ENCODE results near the gene LTBP3.
"Not testable (repeated sequence)": the region's sequence is repeated elsewhere in the genome, so short reads cannot be mapped to it uniquely, and the experiment has no call there.

The LTBP3 gene

DNA sequence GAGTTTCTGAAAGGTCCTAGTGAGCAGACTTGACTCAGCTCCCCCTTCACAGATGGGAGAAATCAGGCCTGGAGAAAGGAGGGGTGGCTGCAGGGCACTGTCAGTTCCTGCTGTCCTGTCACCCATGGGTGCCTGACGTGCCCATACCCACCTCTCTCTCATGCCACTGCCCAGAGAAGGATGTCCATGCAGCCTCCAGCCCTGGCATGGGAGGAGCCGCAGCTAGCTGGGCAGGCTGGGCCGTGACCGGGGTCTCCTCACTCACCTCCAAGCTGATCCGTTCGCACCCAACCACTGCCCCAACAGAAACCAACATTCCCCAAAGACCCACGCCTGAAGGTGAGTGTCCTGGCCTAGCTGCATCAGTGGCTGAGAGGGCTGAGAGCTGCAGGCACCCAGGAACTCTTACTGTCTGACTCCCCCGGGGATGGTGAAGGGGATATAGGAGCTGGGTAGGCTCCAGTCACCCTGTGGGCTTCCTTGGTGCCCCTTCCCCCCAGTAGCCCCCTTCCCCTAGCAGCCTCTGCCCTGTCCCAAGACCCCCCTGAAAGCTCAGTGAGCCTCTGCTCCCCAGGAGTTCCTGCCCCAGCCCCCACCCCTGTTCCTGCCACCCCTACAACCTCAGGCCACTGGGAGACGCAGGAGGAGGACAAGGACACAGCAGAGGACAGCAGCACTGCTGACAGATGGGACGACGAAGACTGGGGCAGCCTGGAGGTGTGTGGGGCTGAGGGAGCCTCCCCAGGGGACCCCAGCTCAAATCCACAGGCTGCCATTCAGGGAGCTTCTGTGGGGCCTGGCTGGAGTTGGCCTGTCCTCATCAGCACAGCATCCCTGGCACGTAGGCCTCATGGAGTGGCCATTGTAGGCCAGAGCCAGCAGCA lies 21.5 kb downstream of the LTBP3 start:
- no peak for DNase-seq (ENCODE audit: low read depth)

DNA sequence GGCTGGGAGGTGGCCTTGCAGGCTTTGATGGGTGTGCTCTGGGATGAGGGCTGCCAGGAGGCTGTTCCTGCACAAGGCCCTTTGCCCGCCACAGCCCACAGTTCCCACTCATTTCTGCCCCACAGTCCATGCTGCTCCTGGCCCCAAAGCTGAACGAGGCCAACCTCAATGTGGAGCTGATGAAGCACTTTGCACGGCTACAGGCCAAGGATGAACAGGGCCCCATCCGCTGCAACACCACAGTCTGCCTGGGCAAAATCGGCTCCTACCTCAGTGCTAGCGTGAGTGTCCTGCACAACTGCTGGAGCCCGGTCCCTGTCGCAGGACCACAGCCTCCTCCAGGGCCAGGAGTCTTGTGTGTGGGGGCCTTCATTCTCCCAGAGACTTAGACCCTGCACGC lies 23.1 kb downstream of the LTBP3 start:
- DNase-seq (ENCODE audit: low read depth): no peak

DNA sequence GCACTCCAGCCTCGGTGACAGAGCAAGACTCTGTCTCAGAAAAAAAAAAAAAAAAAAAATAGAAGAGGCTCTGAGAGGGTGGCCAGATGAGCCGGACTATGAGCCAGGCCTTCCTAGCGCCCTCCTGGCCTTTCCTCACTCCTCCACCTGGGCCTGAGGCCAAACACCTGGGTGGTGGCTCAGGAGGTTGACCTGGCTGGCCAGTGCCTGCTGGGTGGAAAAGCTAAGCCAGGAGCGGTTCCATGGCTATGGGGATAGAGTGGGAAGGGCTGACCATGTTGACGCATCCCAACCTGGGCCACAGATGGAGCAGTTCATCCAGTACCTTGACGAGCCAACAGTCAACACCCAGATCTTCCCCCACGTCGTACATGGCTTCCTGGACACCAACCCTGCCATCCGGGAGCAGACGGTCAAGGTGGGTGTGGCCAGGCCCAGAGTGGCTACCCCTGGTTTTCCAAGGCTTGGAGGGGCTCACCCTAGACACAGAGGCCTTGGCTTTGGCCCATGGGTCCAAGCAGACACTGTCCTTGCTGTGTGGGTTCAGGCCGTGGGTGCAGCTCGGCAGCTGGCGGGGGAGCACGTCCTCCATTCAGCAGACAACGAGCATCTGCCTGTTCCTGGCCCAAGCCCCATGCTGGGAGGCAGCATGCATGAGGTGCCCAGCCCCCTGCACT lies 25.6 kb downstream of the LTBP3 start:
- no peak for DNase-seq (ENCODE audit: low read depth)

DNA sequence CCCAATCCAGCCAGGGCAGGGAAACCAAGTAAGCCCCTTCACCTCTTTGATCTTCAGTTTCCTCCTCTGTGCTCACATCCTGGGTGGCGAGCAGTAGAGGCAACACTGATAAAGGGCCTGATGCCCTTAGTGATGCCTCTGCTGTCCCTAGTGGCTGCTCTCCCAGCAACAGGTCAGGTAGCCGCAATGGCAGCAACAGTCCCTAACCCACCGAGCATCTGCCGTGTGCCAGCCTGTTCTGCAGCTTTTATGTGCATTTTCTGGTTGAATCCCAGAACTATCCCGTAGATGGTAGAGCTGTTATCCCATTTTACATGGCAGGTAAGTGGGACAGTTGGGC lies 28.0 kb downstream of the LTBP3 start:
- DNase-seq (ENCODE audit: low read depth): no peak

DNA sequence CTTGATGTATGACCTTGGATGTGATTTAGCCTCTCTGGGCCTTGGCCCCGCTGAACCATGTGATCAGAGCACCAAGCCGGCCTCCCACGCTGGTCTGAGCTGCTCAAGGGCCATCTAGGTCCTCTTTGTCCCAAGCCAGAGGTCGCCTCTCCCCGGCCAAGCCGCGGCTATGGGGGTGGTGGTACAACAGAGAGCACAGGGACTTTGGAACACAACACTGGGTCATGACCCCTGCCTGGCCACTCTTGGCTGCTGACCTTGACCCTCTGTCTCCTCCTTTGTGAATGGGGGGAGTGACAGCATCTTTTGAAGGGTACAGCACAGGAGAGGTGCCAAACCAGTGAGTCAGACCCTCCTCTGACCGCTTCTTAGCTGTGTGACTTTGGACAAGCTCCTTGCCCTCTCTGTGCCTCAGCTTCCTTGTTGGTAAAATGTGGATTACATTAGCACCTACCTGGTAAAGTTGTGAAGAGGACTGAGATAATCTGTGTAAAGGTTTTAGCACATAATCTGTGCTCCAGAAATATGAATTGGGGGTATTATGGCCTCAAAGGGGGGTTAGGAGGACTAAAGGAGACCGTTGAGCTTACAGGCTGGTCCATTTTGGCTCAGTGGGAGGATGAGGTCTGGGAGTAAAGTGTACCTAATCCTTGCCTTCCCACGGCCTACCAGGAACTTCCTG lies 28.5 kb downstream of the LTBP3 start:
- no peak for DNase-seq (ENCODE audit: low read depth)

DNA sequence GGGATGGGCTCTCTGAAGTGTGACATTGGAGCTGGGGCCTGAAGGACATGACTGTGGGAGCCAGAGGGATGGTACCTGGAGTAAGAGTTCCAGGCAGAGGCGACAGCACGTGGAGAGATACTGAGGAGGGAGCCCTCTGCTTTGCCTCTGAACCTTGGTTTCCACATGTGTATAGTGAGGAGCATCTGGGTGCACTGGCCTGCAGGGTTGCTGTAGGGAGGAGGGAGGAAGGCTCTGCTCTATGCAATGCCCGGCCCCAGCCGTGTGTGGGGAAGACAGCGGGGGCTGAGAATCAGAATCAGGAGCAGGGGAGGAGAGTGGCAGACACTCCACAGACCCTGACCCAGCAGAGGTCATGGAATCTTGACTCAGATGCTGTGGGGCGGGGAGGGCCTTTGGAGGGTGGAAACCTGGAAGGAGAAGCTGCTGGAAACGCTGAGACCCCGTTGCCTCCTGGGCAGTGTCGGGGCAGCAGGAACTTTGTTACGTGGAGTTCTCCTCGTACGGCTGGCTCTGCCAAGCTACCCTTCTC lies 29.3 kb downstream of the LTBP3 start:
- DNase-seq (ENCODE audit: low read depth): no peak

DNA sequence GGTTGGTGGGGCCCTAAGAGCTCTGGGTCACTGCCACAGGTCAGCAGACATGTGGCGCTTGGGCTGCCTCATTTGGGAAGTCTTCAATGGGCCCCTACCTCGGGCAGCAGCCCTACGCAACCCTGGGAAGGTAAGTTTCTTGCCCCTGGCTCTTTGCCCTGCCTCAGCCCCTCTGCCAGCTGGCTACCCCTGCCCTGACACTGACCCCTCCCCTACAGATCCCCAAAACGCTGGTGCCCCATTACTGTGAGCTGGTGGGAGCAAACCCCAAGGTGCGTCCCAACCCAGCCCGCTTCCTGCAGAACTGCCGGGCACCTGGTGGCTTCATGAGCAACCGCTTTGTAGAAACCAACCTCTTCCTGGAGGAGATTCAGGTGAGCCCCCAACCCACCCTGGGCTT lies 31.4 kb downstream of the LTBP3 start:
- DNase-seq (ENCODE audit: low read depth): no peak

DNA sequence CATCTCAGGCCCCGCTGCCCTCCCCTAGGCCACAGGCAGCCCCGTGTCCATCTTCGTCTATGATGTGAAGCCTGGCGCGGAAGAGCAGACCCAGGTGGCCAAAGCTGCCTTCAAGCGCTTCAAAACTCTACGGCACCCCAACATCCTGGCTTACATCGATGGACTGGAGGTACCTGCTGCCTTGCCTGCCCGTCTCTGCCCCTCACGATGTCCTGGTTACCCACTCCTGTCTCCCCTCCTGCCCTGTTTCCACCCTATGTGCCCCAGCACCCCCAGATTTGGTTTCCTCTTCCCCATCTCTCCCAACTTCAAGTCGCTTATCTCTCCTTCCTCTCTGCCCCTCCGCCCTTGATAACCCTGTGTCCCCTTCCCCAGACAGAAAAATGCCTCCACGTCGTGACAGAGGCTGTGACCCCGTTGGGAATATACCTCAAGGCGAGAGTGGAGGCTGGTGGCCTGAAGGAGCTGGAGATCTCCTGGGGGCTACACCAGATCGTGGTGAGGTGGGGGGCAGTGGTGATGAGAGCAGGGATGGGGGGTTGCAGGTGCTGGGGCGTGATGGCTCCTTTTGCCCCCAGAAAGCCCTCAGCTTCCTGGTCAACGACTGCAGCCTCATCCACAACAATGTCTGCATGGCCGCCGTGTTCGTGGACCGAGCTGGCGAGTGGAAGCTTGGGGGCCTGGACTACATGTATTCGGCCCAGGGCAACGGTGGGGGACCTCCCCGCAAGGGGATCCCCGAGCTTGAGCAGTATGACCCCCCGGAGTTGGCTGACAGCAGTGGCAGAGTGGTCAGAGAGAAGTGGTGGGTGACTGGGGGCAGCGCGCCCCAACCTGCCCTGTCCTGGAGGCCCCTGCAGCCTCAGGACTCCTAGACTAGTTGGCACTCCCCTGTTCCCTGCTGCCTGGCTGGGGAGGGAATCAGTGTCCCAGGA lies 32.3 kb downstream of the LTBP3 start:
- no peak for DNase-seq (ENCODE audit: low read depth)

DNA sequence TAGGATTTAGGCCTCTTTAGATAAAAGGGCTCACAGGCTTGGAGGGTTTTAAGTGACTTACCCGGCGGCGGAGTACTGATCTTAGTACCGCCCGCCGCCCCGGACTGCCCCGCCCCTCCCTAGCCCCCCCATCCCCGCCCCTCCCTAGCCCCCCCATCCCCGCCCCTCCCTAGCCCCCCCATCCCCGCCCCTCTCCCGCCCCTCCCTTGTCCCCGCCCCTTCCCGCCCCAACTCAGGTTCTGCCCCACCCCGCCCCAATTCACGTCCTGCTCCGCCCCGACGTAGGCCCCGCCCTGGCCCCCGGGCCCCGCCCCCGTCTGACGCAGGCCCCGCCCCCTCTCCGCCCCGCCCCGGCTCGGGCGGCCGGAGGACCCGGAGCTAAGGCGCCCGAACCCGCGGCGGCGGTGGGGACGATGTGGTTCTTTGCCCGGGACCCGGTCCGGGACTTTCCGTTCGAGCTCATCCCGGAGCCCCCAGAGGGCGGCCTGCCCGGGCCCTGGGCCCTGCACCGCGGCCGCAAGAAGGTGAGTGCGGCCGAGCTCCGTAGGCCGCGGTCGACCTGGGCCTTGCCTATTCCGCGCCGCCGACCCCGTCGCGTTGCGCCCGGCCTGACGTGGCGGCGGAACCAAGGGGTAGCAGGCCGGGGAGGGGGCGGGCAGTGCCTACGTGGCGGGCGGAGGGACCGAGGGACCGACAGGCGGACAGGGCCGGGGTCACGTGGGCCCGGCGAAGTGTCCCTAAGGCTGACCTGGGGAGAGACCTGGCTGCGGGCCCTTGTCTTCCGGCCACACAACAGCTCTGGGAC lies 33.2 kb downstream of the LTBP3 start, which contains the start of gene SCYL1:
Gene SCYL1, plus strand, starts transcription at position 343 of the 805 bp plus-strand sequence. Its CDS starts 71 bp downstream, at position 414.
- peak; percentile 75 for DNase-seq (ENCODE audit: low read depth)

DNA sequence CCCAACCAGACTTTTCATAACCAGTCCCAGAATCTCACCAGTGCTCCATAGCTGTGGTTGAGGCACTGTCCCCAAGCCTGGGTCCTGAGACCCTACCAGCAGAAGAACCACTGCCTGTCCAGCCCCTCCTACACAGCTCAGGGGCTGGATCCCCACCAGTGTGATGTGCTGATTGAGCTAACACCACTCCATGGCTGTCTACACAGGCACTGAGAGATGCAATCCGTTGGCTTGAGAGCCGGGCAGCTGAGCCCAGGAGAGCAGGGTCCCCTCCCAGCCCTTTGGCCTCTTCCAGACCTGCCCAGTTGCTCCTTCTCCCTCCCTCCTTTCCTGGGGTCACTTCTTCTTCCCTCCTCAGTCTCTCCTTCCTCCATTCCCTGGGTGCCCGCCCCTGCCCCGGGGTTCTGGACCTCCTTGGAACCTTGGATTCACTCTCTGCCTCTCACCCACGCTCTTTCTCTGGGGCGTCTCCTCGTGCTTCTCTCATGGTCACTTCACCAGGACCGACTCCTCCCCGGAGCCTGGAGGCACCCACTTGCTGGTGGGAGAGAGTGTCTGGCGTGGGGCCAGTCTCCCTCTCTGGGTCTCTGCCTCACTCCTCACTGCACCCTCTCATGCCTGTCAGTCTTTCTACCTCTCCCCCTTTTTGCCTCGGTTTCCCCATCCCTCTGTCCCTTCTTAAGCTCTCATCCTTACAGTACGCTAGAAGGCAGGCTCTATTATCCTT lies 34.0 kb downstream of the LTBP3 start:
- DNase-seq (ENCODE audit: low read depth): no peak

DNA sequence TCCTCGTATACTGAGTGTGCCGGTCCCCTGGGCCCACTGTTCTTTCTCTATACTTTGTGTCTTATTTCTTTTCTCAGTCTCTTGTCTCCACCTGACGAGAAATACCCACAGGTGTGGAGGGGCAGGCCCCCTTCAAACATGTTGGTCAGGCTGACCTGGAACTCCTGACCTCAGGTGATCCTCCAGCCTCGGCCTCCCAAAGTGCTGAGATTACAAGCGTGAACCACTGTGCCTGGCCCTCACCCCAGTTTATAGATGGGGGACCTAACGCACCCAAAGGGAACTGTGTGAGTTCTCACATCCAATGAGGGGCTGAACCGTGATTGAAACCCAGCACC lies 34.6 kb downstream of the LTBP3 start:
- DNase-seq (ENCODE audit: low read depth): not testable (repeated sequence)

DNA sequence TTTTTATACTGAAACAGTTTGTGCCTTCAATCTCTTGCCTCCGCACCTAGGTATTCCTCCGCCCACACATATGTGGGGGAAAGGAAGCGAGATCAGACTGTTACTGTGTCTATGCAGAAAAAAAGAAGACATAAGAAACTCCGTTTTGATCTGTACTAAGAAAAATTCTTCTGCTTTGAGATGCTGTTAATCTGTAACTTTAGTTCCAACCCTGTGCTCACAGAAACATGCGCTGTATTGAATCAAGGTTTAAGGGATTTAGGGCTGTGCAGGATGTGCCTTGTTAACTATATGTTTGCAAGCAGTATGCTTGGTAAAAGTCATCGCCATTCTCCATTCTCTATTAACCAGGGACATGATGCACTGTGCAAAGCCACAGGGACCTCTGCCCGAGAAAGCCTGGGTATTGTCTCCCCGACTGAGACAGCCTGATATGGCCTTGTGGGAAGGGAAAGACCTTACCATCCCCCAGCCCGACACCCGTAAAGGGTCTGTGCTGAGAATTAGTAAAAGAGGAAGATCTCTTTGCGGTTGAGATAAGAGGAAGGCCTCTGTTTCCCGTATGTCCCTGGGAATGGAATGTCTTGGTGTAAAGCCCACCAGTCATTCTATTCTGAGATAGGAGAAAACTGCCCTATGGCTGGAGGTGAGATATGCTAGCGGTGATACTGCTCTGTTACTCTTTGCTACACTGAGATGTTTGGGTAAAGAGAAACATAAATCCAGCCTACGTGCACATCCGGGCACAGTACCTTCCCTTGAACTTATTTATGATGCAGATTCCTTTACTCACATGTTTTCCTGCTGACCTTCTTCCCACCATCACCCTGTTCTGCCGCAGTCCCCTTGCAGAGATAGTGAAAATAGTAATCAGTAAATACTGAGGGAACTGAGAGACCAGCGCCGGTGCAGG lies 35.2 kb downstream of the LTBP3 start:
- not testable (repeated sequence) for DNase-seq (ENCODE audit: low read depth)

DNA sequence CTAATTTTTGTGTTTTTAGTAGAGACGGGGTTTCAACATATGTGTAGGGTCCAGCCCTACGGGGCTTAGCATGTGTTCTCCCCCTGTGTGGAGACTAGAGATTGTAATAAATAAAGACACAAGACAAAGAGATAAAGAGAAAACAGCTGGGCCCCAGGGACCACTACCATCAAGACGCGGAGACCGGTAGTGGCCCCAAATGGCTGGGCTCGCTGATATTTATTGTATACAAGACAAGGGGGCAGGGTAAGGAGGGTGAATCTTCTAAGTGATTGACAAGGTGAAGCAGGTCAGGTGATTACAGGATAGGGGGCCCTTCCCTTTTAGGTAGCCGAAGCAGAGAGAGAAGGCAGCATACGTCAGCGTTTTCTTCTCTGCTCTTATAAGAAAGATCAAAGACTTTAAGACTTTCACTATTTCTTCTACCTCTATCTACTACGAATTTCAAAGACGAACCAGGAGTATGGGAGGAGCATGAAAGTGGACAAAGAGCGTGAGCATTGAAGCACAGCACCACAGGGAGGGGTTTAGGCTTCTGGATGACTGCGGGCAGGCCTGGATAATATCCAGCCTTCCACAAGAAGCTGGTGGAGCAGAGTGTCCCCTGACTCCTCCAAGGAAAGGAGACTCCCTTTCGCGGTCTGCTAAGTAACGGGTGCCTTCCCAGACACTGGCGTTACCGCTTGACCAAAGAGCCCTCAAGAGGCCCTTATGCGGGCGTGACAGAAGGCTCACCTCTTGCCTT lies 36.2 kb downstream of the LTBP3 start:
- DNase-seq (ENCODE audit: low read depth): not testable (repeated sequence)

DNA sequence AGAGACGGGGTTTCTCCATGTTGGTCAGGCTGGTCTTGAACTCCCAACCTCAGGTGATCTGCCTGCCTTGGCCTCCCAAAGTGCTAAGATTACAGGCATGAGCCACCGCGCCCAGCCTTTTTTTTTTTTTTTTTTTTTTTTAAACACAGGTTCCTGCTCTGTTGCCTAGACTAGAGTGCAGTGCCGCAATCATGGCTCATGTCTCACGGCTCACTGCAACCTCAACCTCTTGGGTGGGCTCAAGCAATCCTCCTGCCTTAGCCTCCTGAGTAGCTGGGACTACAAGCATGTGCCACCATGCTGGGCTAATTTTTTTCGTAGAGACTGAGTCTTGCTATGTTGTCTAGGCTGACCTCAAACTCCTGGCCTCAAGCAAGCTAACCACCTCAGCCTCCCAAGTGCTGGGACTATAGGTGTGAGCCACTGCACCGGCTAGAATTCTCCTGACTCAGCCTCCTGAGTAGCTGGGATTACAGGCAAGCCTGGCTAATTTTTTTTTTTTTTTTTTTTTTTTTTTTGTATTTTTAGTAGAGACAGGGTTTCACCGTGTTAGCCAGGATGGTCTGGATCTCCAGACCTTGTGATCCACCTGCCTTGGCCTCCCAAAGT lies 39.1 kb downstream of the LTBP3 start:
- not testable (repeated sequence) for DNase-seq (ENCODE audit: low read depth)

DNA sequence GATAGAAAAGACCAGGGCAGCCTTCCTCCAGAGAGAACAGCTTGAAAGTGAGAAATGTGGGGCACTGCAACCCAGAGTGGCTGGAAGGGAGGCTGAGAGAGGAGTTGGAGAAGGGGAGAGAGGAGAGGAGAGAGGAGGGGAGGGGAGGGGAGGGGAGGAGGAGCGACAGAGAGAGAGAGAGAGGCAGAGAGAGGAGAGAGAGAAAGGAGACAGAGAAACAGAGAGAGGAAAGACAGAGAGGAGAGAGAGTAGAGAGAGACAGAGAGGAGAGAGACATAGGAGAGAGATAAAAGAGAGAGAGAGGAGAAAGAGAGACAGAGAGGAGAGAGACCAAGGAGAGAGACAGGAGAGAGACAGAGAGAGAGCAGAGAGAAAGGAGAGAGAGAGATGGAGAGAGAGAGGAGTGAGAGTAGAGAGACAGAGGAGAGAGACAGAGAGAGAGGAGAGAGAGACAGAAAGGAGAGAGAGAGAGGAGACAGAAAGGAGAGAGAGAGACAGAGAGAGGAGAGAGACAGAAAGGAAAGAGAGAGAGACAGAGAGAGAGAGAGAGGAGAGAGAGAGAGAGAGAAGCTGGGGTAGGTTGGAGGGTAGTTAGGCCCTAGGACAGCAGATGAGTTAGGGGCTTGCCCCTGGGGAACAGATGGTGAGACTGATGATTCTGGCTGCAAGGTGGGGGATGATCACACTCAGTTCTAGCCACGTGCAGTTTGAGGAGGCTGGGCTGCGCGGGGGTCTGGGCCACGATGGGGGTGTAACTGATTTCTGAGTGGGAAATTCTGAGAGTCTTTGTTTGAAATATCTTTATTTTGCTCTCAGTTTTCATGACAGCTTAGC lies 41.8 kb downstream of the LTBP3 start:
- DNase-seq (ENCODE audit: low read depth): no peak

DNA sequence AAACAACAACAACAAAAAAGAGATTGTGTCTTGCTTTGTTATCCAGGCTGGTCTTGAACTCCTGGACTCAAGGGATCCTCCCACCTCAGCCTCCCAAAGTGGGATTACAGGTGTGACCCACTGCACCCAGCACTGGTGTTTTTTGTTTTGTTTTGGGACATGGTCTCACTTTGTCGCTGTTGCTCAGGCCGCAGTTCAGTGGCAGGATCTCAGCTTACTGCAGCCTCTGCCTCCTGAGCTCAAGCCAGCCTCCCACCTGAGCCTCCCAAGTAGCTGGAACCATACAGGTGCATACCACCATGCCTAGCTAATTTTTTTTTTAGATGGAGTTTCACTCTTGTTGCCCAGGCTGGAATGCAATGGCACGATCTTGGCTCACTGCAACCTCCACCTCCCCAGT lies 45.8 kb downstream of the LTBP3 start:
- DNase-seq (ENCODE audit: low read depth): not testable (repeated sequence)

Measured in activated T-cell treated with anti-CD3 and anti-CD28 coated beads for 24 hours (primary cell).